ENCODE results near the gene PAK6.

PAK6 gene

DNA sequence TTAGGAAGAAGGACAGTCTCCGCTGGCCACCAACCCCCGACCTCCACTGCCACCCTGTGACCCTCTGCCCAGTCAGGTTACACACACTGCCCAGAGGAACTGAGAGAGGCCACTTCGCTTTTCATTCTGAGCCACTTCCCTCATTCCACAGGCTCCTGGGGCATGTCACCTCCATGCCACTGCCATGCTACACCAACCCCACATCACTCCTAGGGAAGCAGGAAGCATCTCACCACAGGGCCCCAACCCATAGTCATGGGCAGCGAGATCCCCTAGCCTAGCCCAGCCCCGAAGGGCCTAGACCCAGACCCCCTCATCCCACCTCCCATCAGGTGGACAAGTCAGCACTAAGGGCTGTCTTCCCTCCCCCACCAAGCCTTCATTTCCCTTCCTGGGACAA is 67.5 kb downstream of the PAK6 start:
- DNase-seq (ENCODE audit: extremely low read depth, low read depth), result no peak
- TF ChIP-seq, protein P1, sequence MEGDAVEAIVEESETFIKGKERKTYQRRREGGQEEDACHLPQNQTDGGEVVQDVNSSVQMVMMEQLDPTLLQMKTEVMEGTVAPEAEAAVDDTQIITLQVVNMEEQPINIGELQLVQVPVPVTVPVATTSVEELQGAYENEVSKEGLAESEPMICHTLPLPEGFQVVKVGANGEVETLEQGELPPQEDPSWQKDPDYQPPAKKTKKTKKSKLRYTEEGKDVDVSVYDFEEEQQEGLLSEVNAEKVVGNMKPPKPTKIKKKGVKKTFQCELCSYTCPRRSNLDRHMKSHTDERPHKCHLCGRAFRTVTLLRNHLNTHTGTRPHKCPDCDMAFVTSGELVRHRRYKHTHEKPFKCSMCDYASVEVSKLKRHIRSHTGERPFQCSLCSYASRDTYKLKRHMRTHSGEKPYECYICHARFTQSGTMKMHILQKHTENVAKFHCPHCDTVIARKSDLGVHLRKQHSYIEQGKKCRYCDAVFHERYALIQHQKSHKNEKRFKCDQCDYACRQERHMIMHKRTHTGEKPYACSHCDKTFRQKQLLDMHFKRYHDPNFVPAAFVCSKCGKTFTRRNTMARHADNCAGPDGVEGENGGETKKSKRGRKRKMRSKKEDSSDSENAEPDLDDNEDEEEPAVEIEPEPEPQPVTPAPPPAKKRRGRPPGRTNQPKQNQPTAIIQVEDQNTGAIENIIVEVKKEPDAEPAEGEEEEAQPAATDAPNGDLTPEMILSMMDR (IDR thresholded peaks at IDR 0.05; ENCODE audit: low read depth, low read length), result no peak

DNA sequence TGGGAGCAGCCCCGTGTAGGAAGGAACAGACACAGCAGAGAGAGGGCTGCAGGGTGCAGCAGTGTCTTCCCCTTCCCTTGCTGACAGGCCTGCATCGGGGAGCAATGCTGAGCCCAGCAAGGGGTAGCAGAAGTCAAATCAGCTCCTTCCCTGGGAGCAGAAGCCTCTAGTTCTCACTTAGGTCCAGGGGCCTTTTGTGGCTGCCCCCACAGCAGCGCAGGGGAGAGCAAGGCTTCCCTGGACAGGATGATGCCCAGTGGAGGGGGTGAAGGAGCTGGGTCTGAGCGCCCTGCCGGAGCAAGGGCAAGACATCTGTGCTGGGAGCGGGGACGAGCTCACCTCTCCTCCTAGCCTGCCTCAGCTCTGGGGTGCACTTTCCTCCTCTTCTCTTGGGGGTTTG is 68.0 kb downstream of the PAK6 start:
- no peak for DNase-seq (ENCODE audit: extremely low read depth, low read depth)
- TF ChIP-seq, protein P1 (IDR thresholded peaks at IDR 0.05; ENCODE audit: low read depth, low read length), result no peak

DNA sequence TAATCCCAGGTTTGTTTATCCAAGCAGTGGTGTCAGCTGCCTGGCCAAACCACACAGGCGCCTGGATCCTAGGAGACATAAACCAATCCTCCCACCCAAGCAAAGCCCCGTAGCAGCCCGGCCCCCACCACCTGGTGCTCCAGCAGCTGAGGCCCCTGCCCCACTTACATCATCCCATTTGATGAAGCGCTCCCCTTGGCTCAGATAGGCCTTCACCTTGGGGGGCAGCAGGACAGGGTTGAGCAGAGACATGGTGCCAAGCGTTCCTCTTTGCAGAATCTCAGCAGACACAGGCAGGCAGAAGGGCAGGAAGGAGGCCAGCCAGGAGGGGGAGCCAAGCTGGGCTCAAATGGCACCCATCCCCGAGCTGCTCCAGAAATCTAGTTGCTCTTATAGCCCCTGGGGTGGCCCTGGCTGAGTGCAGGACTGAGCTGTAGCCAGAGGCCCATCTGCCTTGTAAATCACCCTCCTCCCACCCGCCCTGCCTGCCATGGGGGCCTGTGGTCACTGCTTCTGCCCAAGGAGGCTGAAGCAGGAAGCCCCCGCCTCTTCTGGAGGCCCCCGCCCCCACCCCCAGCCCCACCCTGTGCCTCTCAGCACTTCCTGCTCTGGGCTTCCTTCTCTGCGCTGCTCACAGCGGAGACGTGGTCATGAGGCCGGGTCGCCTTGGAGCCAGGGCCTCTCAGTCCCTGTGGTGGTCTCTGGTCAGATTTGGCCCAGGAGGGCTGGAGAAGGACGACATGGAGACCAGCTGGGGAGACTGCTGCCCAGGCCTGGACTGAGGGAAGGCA is 68.8 kb downstream of the PAK6 start, which contains the start of gene PLCB2:
TSS of gene PLCB2 (minus strand) at position 515 of the 791 bp plus-strand sequence. CDS start at position 252, 263 bp downstream.
- DNase-seq (ENCODE audit: extremely low read depth, low read depth), result no peak
- TF ChIP-seq, protein P1 (IDR thresholded peaks at IDR 0.05; ENCODE audit: low read depth, low read length), result no peak; the same call in 1 of the 2 replicates

DNA sequence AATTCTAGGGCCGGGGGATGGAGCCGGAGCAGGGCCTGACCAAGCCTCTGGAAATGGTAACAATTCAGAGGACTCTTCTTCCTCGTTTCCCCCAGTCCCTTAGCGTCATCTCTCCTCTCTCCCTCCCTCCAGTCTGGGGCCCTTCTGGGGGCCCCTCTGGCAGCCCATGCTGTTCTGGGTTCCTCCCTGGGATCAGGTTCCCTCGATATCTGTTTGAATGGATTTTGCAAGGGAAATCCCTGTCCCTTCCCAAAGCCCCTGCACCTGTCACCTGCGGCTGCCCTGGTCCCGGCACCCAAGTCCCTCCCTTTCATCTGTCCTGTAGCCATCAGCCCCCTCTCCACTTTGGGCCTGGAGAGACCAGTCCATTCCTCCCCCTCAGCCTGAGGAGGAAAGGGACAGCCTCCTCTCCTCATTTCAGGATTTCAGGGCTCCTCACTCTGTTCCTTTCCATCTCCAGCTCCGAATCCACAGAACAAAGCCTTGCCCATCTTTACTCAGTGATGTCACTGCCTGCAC is 70.5 kb downstream of the PAK6 start:
- TF ChIP-seq, protein P1 (IDR thresholded peaks at IDR 0.05; ENCODE audit: low read depth, low read length), result no peak
- DNase-seq (ENCODE audit: extremely low read depth, low read depth), result no peak

DNA sequence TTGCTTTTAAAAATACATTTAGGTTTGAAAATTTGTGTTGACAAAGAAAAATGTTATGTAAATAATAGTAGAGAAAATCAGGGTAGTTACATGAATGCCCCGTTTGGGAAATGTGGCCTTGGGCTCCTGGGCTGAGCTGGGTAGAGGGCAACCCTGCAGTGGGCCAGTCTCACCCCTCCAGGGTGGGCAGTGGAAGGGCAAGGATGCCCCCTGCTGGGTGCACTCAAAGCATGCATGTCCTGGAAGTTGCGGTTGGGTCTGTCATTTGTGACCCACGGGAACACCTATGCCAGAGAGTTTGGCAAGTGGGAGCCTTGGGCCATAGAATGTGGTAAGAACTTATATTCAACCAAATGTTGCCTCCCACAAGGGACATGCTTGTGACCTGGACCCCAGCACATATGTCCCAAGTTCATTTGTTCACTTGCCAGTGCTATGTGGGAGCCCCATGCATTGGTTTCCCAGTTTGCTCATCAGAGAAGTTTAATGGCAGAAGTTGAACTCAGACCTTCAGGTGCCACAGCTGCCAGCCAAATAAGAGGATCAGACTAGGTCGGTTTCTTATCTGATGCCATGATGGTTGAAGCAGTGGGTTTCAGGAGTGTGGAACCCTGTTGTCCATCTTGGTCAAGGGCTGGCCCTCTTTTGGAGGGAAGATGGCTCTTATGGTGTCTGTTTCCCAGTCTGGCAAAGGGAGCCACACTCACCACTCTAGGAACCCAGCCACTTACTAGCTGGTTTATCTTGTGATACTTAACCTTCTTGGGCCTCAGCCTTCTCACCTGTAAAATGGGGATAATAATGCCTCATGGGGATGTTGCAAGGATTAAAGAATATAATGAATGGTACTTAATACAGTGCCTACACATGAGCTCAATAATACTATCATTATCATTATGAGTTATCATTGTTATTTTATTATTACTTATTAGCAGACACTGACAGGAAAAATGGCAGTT is 71.4 kb downstream of the PAK6 start:
- TF ChIP-seq, protein P1 (IDR thresholded peaks at IDR 0.05; ENCODE audit: low read depth, low read length), result peak; percentile 64
- DNase-seq (ENCODE audit: extremely low read depth, low read depth), result no peak

DNA sequence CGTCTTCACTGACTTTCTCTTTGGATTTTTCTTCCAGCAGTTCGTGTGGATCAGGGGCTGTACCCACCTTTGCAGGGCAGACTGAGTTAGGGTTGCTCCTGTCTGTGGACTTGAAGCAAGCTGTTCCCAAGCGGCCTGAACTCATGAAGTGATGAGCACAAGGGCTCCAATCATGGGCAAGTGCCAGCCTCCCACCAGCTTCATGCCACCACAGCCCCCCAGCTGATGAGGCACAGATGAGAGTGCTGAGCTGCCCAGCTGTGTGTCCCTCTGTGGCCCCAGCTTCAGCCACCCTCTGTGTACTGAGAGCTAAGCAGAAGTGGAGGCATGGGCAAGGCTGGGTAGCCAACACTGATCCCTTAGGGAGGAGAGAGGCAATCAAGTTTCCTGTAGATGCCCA is 72.1 kb downstream of the PAK6 start:
- TF ChIP-seq, protein P1 (IDR thresholded peaks at IDR 0.05; ENCODE audit: low read depth, low read length), result no peak
- DNase-seq (ENCODE audit: extremely low read depth, low read depth), result no peak
